Astrocyte (in vitro differentiated cells and primary cell): ENCODE results near the gene CSPG4.
"Not testable (repeated sequence)": the region's sequence is repeated elsewhere in the genome, so short reads cannot be mapped to it uniquely, and the experiment has no call there.

Experiments used
- EZH2 ChIP-seq: IDR thresholded peaks from 2 replicates; pipeline ENCODE4 v1.6.1; 2012; ENCODE audit warnings: mild to moderate bottlenecking, low read length, inconsistent platforms; ENCODE audit not compliant: insufficient read depth
- TF ChIP-seq, protein P1 (sequence below): IDR thresholded peaks from 2 replicates; pipeline ENCODE4 v1.5.1; 2011; ENCODE audit warnings: low read depth, mild to moderate bottlenecking, inconsistent platforms, low read length, moderate library complexity; ENCODE audit not compliant: insufficient read depth

DNA sequence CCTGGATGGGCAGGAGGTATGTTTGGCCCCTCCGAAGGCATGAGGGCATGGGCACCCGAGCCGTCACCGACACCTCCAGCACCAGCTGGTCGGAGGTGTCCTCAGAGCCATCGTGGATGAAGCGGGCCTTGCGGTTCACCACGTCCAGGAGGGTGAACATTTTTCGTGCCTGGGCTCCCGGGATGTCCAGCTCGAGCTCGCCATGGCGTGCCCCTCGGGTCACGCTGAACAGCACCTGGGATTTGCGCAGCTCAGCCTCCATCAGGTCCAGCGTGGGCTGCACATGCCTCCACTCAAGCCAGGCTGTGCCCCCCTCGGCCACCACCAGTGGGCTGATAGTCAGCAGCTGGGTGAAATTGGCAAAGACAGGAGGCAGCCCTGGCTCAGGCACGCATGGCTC is 23.2 kb downstream of the CSPG4 start:
- TF ChIP-seq EZH2 = not testable (repeated sequence)
- TF ChIP-seq, protein P1, sequence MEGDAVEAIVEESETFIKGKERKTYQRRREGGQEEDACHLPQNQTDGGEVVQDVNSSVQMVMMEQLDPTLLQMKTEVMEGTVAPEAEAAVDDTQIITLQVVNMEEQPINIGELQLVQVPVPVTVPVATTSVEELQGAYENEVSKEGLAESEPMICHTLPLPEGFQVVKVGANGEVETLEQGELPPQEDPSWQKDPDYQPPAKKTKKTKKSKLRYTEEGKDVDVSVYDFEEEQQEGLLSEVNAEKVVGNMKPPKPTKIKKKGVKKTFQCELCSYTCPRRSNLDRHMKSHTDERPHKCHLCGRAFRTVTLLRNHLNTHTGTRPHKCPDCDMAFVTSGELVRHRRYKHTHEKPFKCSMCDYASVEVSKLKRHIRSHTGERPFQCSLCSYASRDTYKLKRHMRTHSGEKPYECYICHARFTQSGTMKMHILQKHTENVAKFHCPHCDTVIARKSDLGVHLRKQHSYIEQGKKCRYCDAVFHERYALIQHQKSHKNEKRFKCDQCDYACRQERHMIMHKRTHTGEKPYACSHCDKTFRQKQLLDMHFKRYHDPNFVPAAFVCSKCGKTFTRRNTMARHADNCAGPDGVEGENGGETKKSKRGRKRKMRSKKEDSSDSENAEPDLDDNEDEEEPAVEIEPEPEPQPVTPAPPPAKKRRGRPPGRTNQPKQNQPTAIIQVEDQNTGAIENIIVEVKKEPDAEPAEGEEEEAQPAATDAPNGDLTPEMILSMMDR = not testable (repeated sequence)
